ENCODE data around the gene NDP.

NDP gene

DNA sequence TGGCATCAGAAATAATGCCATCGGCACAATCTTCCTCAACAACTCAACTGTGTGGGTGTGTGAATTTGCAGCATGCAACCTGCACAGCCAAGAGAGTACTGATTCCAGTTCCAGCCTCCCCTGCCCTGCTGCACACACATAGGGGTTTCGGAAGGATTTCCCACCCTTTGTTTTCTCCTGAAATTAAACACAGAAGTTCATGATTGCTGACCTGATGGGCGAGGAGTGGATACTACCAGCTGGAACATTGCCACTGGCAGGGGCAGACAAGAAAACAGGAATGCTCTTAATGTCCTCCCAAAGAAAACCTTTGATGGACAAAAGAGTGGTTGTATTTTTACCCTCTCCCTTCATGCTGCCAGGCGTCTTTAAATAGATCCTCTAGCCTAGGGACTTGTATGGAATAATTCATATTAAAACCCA is 4.8 kb downstream of the NDP start:
- H3K27ac ChIP-seq: no peak overlapping the region

DNA sequence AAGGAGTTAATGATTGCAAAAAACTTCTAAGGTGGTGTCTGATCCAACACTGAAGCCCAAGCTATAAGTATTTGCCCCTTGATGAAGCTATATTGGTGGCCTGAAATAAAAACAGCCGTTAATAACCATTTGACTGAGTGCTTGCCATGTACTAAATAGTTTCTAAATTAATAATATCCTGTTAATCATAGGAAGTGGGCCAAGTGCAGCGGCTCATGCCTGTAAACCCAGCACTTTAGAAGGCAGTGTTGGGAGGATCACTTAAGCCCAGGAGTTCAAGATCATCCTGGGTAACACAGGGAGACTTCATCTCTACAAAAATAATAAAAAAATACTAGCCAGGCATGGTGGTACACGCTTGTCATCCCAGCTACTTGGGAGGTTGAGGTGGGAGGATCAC is 8.3 kb downstream of the NDP start:
- no peaks in the 10 kb centered on the region for H3K4me1 ChIP-seq
- no peak overlapping the region for H3K9ac ChIP-seq
- H3K36me3 ChIP-seq (ENCODE audit: control insufficient read depth, insufficient read depth, low read length): no peaks in the 10 kb centered on the region
- no peaks in the 10 kb centered on the region for H3K27me3 ChIP-seq (ENCODE audit: control insufficient read depth, insufficient read depth, low read length)
- H3K4me3 ChIP-seq (ENCODE audit: low read depth, low read length): no peak overlapping the region
- TF ChIP-seq, protein P1, sequence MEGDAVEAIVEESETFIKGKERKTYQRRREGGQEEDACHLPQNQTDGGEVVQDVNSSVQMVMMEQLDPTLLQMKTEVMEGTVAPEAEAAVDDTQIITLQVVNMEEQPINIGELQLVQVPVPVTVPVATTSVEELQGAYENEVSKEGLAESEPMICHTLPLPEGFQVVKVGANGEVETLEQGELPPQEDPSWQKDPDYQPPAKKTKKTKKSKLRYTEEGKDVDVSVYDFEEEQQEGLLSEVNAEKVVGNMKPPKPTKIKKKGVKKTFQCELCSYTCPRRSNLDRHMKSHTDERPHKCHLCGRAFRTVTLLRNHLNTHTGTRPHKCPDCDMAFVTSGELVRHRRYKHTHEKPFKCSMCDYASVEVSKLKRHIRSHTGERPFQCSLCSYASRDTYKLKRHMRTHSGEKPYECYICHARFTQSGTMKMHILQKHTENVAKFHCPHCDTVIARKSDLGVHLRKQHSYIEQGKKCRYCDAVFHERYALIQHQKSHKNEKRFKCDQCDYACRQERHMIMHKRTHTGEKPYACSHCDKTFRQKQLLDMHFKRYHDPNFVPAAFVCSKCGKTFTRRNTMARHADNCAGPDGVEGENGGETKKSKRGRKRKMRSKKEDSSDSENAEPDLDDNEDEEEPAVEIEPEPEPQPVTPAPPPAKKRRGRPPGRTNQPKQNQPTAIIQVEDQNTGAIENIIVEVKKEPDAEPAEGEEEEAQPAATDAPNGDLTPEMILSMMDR (IDR thresholded peaks at IDR 0.05): no peak
- H3K4me2 ChIP-seq (ENCODE audit: low read length): no peak overlapping the region
- H3K27ac ChIP-seq: no peak overlapping the region
- H2AFZ ChIP-seq: no peak overlapping the region
- H3K9me3 ChIP-seq (ENCODE audit: control insufficient read depth, low read length): no peaks in the 10 kb centered on the region
- no peaks in the 10 kb centered on the region for H3K79me2 ChIP-seq

More for the DNA sequence above, 4.8 kb downstream of the NDP start:
- Histone ChIP-seq H3K36me3 (ENCODE audit: control insufficient read depth, insufficient read depth, low read length) (no peaks in the 10 kb centered on the region), H3K4me1 (no peaks in the 10 kb centered on the region), H3K9ac (no peak overlapping the region), H3K4me2 (ENCODE audit: low read length) (no peak overlapping the region), H3K79me2 (no peaks in the 10 kb centered on the region), H3K27me3 (ENCODE audit: control insufficient read depth, insufficient read depth, low read length) (no peaks in the 10 kb centered on the region), H2AFZ (no peak overlapping the region), H3K9me3 (ENCODE audit: control insufficient read depth, low read length) (no peaks in the 10 kb centered on the region), H3K4me3 (ENCODE audit: low read depth, low read length) (no peak overlapping the region)
- TF ChIP-seq, protein P1 (IDR thresholded peaks at IDR 0.05): no peak

DNA sequence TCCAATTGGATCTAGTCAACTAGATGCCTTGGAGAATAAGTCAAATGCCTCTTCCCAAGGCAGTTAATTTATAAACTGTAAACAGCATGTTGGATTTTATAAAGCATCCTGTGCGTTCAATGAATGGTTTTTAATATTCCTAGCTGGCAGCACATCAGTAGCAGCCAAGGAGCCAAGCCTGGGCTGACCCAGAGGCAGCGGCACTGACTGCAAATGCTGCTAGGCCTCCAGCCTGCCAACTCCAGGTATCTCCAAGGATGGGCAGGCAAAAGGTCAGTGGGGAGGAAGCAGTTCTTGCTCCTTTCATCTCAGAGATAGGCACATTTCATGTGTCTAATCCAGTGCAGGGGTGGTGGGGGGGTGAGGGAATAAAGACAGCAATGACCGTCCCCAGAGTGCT is 9.5 kb downstream of the NDP start:
- Histone ChIP-seq H3K4me2 (ENCODE audit: low read length) (no peak overlapping the region), H3K36me3 (ENCODE audit: control insufficient read depth, insufficient read depth, low read length) (no peaks in the 10 kb centered on the region), H3K9me3 (ENCODE audit: control insufficient read depth, low read length) (no peaks in the 10 kb centered on the region), H3K27ac (no peak overlapping the region), H3K4me1 (no peaks in the 10 kb centered on the region), H3K27me3 (ENCODE audit: control insufficient read depth, insufficient read depth, low read length) (no peaks in the 10 kb centered on the region), H2AFZ (no peak overlapping the region), H3K9ac (no peak overlapping the region), H3K79me2 (no peaks in the 10 kb centered on the region), H3K4me3 (ENCODE audit: low read depth, low read length) (no peak overlapping the region)
- TF ChIP-seq, protein P1 (IDR thresholded peaks at IDR 0.05): no peak

DNA sequence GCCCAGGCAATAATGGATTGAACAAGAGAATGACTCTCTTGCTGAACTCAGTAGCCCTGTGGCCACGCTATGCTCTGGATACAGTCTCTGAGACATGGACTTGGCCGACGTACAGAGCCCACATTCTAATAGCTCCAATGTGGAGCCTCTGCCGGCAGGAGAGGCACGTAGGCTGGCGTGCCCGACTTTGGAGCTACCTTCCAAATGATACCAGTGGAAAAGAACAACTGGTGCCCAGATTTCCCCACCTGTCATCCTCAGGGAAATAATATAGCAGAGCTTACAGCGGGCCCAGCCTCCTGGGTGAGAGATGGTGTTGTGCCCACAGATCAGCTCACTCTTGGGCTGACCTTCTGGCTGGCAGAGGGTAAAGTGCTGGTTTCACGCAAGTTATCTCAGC is 10.6 kb downstream of the NDP start:
- Histone ChIP-seq H3K9me3 (ENCODE audit: control insufficient read depth, low read length) (no peaks in the 10 kb centered on the region), H2AFZ (no peak overlapping the region), H3K36me3 (ENCODE audit: control insufficient read depth, insufficient read depth, low read length) (no peaks in the 10 kb centered on the region), H3K4me1 (no peaks in the 10 kb centered on the region), H3K27me3 (ENCODE audit: control insufficient read depth, insufficient read depth, low read length) (no peaks in the 10 kb centered on the region), H3K4me3 (ENCODE audit: low read depth, low read length) (no peak overlapping the region), H3K79me2 (no peaks in the 10 kb centered on the region), H3K4me2 (ENCODE audit: low read length) (no peak overlapping the region), H3K9ac (no peak overlapping the region), H3K27ac (no peak overlapping the region)
- TF ChIP-seq, protein P1 (IDR thresholded peaks at IDR 0.05): no peak

DNA sequence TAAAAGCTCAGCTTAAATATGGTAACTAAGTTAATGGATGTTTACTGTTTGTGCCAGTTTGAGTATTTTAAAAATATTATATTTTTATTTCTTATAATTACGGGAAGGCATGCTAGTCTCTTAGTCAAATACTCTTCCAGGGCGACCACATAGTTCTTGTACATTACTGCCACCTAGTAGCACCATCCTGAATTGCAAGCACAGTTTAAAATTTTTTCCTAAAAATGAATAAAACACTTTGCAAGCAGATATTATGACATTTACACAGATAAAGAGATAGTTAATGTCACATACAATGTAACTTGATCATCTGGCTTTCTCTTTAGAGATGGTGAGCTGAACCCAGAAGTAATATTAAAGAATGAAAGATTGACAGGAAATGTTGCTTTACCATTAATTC is 11.5 kb downstream of the NDP start:
- Histone ChIP-seq H3K4me2 (ENCODE audit: low read length) (no peak overlapping the region), H3K4me3 (ENCODE audit: low read depth, low read length) (no peak overlapping the region), H3K4me1 (no peaks in the 10 kb centered on the region), H3K9ac (no peak overlapping the region), H3K27ac (no peak overlapping the region), H3K36me3 (ENCODE audit: control insufficient read depth, insufficient read depth, low read length) (no peaks in the 10 kb centered on the region), H3K79me2 (no peaks in the 10 kb centered on the region), H3K27me3 (ENCODE audit: control insufficient read depth, insufficient read depth, low read length) (no peaks in the 10 kb centered on the region), H3K9me3 (ENCODE audit: control insufficient read depth, low read length) (no peaks in the 10 kb centered on the region), H2AFZ (no peak overlapping the region)
- TF ChIP-seq, protein P1 (IDR thresholded peaks at IDR 0.05): no peak
